ENCODE measurements around the gene MND1.

- TF ChIP-seq CTCF (IDR thresholded peaks at IDR 0.05; ENCODE audit: extremely low read depth in 1 of 2, insufficient read depth in 1 of 2, low read depth in 1 of 2, low read length in 2 of 2) (no peak), EZH2 (IDR thresholded peaks at IDR 0.05; ENCODE audit: borderline replicate concordance, low read depth, low read length, severe bottlenecking) (no peak)
These were observed 57.0 kb downstream of the MND1 start for GRCh38 chr4:153401501-153401900.

Data from endothelial cell of umbilical vein (primary cell).